ENCODE results near the gene TAF1.
"Not testable (repeated sequence)": the region's sequence is repeated elsewhere in the genome, so short reads cannot be mapped to it uniquely, and the experiment has no call there.

- not testable (repeated sequence) for TF ChIP-seq CTCF (conservative IDR thresholded peaks at IDR 0.05; ENCODE audit: low read depth in 2 of 2); JUNB (IDR thresholded peaks at IDR 0.05; ENCODE audit: unreplicated experiment); POLR2AphosphoS5 (IDR thresholded peaks at IDR 0.05; ENCODE audit: low read depth); EZH2 (IDR thresholded peaks at IDR 0.05; ENCODE audit: low read depth, unreplicated experiment); ETS1 (IDR thresholded peaks at IDR 0.05); EZH2phosphoT487 (IDR thresholded peaks at IDR 0.05; ENCODE audit: unreplicated experiment); ZNF331 (CRISPR knock-in tag; IDR thresholded peaks at IDR 0.05; ENCODE audit: low read depth); REST (IDR thresholded peaks at IDR 0.05; ENCODE audit: unreplicated experiment); NANOG (IDR thresholded peaks at IDR 0.05; ENCODE audit: borderline replicate concordance); CREB1 (CRISPR knock-in tag; IDR thresholded peaks at IDR 0.05; ENCODE audit: low read depth)
These were observed 129.8 kb downstream of the TAF1 start for GRCh38 chrX:71495979-71496378.
